Measurements from ENCODE around the gene NAB1.

NAB1 gene

GRCh38 chr2:190637281-190637734, 11.6 kb upstream of the NAB1 start:
- peak in 1 of 2 experiments; percentile 35 for DNase-seq

DNA sequence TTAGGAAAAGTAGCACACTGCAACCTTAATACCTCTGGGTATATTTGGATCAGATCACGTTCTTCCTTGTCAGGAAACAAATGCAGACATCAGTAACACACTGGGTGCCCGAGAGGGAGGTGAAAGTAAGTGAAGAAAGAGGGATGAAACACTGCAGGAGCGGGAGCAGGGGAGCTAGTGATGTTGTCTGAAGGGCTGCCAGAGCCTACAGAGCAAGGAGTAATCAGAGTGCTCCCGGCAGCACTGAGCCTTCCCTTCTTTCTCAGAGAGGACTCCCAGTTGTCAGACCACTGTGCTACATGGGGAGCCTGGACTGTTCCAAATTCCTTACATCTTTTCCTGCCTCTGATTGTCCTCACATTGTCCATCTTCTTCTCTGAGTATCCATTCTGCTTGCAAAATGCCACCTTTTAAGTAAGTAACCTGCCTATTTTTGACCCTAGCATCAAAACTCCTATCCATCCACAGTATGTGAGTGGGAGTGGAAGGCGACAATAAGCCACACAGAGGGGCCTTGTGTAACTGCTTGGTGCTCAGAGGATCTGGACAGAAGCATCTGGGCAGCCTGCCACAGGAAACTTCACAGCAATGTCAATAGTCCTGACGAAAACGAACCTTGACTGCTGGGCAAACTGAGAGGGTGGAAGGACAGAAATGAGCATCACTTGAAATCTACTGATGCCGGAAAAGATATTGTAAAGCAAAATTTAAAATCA, 10.8 kb upstream of the NAB1 start:
- DNase-seq: peak in 1 of 2 experiments; percentile 27

- DNase-seq: no peak
Measured at GRCh38 chr2:190640117-190640516, 8.8 kb upstream of the NAB1 start.

DNA sequence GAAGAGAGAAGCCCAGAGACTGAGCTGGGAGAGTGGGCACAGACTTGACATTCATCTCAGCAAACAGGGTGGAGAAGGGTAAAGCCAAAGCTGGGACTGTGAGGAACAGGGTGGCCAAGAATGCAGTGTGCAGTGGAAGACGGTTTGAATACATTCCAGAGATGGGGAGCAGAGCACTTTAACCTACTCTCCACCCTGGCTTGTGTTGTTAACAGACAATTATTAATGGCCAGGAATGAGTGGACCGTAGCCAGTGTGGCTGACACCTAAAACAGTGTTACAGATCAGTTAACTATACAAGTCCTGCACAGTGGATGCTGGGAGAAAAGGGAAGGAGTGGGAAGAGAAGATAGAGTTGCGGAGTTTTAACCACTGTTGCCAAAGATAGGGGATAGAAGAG, 7.4 kb upstream of the NAB1 start:
- DNase-seq: peak in 1 of 2 experiments; percentile 17

DNA sequence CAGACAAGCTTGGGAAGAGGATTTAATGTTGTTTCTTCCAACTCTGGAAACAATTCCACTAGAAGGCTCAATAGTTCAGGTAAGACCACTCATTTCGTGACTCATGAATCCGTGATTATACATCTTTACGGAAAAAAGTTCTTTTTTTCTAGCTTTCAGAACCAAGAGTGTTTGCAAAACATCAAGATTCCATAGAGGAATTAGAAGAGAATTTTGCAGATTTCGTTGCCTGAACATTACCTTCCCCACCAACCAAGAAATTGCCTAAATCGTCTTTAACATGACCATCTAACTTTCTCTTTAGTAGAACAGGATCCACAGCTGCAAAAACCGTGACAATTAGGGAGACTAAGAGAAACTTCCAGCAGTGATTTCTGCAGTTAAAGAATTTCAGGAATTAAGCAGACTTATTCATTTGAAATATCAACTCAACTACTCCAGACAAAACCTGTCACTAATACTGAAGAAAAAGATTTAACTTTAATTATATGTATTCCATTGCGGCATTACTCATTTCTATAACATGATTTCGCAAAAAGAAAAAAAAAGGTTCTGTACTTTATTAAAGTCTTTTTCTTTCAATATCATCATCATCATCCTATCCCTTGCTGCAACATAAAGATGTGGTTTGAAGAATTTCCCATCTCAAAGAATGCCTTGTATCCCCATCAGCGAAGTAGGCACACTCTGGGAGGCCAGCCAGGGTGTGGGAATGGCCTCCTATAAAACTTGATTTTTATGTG, 1.9 kb upstream of the NAB1 start:
- peak; percentile 34 to 38 for DNase-seq

DNA sequence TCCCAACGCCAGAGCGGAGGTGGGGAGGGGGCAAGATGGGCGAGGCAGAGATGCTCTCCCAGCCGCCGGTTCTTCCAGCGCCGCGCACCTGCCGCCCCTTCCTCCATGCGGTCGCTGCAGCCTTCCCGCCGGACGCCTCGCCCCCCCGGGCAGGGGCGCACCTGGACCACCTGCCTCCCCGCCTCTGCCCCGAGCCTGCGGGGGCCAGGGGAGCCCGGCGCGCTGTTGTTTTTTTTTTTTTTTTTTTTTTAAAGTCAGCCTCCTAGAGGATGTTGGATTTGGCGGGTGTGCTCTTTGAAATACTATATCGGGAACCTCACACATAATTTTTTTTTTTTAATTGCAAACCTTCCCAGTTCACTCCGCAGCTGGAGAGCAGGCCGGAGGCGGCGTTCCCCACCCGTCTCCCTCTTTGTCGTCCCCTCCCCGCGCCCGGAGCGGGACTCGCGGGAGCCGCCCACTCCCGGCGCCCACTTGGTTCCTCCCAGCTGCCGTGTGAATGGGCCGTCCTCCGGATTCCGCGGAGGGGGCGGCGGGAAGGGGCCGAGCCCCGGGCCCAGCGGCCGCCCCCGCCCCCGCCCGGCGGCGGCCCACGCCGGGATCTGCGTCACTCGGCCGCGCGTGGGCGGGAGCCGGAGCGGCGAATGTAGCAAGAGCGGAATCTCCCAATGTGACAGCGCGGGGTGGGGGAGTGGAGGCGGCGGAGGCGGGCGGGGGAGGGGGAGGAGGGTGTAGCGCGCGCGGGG, 421 bp upstream of the NAB1 start:
- peak; percentile 79 to 92 for DNase-seq

DNA sequence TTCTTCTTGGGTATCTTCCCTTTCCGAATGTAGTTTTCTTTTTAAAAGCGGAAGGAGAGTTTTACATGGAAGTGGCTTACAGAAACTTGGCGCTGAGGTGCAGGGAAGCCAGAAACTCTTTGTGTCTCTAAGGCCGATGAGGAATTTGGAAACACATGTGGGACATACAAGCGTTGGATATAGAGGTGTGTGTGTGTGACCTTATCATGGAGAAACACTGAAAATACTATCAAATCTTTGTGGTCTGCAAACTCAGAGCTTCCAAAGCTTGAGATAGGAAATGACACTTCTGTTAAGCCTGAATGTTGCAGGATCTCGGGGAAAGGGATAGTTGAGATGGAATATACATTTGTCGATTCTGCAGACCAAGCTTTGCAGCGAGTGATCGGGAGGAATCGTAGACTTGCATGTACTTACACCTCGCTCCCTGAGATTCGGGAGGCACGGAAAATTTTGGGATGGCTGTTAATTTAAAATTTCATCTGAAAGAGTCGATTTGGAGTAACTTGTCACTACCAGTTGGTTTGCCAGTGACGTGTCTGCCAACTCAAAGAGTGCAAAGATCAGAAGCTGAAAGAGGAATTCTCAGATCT, 1.0 kb downstream of the NAB1 start:
- peak in 1 of 2 experiments; percentile 17 for DNase-seq

DNA sequence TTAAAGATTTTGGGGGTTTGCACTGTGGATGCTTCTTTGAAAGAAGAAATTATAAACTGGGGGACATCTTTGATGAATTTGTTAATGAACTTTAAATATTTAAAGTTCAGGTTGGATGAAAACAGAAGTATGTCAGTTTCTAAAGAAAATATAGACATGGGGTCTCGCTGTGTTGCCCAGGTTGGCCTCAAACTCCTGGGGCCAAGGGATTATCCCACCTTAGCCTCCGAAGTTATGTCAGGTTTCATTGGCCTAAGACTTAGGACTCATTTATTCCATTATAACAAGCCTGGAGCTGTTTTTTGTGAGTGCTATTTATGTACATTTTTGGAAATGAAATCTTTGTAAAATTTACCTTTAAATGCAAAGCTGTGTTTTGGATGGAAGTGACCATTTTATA, 2.5 kb downstream of the NAB1 start:
- no peak for DNase-seq

GRCh38 chr2:190653231-190653630, 4.3 kb downstream of the NAB1 start:
- DNase-seq: no peak

GRCh38 chr2:190653931-190654330, 5.0 kb downstream of the NAB1 start:
- no peak for DNase-seq

DNA sequence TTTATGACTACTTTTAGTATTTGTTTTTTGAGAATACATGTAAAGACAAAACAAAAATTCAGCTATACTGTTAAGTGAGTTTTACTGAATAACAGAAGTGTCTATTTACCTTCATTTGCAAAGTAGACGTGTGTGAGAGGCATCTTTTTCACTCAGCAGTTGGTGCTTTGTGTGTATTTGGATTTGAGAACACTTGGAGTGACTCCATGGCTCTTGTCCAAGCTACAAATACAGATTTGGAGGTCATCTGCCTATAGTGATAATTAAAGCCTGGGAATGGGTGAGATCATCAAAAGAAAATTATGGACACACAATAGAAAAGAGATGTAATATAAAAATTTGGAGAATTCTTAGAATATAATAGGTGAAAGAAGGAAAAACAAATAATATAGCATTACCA, 6.2 kb downstream of the NAB1 start:
- DNase-seq: peak; percentile 87 to 89

DNA sequence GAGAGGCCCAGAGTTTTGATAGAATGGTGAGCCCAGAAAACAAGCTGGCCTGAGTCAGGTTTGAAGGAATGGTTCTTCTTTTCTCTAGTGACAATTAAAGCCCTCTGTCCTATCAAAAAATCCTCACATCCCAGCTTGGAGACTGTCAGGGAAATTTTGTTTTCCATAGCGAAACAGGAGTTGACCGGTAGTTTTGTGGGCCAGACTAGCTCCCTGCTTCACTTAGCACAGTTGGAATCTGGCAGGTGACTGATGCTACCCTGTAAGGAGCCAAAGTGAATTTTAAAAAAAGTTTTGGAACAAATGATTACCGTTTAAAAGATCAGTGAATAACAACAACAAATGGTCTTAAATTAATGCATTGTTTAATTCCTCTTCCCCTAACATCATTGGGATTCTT, 6.7 kb downstream of the NAB1 start:
- peak; percentile 33 to 75 for DNase-seq

- peak in 1 of 2 experiments; percentile 6 for DNase-seq
Measured at GRCh38 chr2:190656301-190656700, 7.4 kb downstream of the NAB1 start.

GRCh38 chr2:190657474-190658255, 8.8 kb downstream of the NAB1 start:
- DNase-seq: no peak

DNA sequence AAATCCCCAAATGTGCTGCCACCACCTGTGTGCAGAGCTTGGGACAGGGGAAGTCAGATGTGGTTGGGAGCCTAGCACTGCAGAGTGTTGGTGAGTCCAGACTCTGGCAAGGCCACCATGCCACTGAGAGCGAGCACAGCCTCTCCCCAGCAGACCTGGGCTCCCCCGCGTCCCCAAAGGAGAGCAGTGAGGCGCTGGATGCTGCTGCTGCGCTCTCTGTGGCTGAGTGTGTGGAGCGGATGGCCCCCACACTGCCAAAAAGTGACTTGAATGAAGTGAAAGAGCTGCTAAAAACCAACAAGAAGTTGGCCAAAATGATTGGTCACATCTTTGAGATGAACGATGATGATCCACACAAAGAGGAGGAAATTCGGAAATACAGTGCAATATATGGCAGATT, 10.7 kb downstream of the NAB1 start:
- no peak for DNase-seq

- no peak for DNase-seq
Measured at GRCh38 chr2:190662754-190663153, 13.9 kb downstream of the NAB1 start.

DNA sequence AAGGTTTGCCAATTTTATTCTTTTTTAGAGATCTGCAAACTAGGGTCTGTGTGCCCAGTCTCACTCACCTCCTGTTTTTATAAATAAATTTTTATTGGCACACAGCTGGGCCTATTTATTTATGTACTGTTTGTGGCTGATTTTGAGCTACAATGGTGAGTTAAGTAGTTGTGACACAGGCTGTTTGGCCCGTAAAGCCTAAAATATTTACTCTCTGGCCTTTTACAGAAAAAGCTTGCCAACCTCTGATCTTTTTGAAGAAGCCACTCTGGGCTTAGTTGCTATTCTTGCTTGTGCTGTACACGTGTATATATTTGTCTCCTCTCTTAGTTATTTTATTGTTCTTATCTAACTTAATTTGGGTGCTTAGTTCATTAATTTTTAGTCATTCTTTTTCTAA, 14.5 kb downstream of the NAB1 start:
- no peak for DNase-seq

DNA sequence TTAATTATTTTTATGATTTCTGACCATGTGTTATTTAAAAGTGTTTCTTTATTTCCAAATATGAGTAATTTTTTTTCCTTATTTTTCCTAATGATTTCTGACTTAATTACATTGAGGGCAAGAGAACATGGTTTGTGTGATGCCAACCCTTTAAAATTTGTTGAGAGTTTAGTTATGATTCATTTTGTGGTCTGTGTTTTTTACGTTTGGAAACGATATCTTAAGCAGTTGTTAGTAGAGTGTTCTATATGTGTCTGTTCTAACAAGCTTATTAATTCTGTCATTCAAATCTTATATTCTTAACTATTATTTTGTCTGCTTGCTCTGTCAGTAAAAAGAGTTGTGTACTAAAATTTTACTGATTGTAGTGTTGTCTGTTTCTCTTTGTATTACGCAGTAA, 15.0 kb downstream of the NAB1 start:
- no peak for DNase-seq

DNA sequence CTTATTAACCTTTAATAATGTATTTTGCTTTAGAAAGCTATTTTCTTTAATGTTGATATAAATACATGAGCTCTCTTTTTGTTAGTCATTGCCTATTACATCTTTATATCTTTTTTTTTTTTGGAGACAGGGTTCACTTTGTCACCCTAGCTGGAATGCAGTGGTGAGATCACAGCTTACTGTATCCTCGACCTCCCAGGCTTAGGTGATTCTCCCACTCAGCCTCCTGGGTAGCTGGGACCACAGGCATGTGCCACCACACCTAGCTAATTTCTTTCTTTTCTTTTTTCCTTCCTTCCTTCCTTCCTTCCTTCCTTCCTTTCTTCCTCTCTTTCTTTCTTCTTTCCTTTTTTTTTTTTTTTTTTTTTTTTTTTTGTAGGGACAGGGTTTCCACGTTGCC, 15.4 kb downstream of the NAB1 start:
- DNase-seq: no peak

DNA sequence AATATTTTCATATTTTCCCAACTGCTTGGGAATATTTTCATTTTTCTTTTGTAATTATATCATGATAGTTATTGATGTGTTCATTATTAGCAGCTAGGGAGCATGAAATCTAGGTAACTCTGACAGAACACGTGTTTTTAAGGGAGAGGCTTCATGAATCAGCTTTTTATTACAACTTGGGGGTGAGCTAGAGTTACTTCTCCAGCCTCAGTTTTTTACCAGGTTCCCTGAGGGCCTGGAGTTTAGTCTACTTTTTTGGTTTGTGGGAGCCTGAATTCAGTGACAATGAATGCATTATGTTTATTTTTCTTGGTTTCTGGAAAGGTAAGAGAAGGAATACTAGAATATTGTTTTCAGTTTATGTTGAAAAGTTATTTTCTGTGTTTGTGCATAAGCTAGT, 18.0 kb downstream of the NAB1 start:
- DNase-seq: no peak

GRCh38 chr2:190668892-190669291, 20.0 kb downstream of the NAB1 start:
- no peak for DNase-seq

DNA sequence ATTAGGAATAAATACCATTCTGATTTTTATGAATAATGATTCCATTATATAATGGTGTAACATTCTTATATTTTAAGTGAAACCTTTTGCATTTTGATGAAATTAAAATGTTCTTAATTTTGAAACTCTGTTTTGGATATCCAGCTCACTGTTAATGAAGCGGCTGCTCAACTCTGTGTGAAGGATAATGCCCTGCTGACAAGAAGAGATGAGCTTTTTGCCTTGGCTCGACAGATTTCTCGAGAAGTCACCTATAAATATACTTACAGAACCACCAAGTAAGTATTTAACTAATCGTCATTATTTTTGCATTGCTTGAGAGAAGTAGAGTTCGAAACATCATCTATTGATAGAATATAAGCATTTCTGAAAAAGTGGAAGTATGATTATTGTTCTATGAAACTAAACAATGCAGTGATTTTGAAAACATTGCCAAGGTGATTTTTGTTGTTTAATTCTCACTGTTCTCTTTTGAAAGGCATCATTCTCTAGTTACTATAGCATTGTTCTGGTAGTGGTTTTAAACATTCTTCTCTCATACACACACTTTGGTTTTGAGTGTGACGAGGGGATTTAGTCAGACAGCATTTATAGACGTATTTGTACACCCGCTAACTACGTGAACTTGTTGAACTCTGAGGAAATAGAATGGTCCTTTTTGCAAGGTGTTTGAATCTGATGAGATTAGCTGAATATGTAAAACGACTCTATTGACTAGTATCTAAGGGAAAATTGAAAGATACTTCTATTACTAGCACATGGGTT, 21.5 kb downstream of the NAB1 start:
- DNase-seq: no peak

Measured in NCI-H446 (cell line).